Measurements from ENCODE around the gene CDK4.

- TF ChIP-seq, protein P1, sequence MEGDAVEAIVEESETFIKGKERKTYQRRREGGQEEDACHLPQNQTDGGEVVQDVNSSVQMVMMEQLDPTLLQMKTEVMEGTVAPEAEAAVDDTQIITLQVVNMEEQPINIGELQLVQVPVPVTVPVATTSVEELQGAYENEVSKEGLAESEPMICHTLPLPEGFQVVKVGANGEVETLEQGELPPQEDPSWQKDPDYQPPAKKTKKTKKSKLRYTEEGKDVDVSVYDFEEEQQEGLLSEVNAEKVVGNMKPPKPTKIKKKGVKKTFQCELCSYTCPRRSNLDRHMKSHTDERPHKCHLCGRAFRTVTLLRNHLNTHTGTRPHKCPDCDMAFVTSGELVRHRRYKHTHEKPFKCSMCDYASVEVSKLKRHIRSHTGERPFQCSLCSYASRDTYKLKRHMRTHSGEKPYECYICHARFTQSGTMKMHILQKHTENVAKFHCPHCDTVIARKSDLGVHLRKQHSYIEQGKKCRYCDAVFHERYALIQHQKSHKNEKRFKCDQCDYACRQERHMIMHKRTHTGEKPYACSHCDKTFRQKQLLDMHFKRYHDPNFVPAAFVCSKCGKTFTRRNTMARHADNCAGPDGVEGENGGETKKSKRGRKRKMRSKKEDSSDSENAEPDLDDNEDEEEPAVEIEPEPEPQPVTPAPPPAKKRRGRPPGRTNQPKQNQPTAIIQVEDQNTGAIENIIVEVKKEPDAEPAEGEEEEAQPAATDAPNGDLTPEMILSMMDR (IDR thresholded peaks at IDR 0.05; ENCODE audit: low read depth, low read length, missing input control): no peak
- TF ChIP-seq ATF3 (IDR thresholded peaks at IDR 0.05) (no peak), JUND (IDR thresholded peaks at IDR 0.05) (no peak)
These were observed 10.7 kb downstream of the CDK4 start for GRCh38 chr12:57741413-57741789.
